H9 (cell line): ENCODE measurements around the gene PRIMPOL. TPM values are rescaled to one million over a fixed set of nuclear protein-coding genes. Genes with fewer than 3 reads are reported as not detected.

Experiments
- DNase-seq: peaks from one replicate; pipeline ENCODE4 v3.0.0-alpha.2; 2017
- H2AFZ ChIP-seq: one replicate; pipeline ENCODE4 v1.6.1; 2013; ENCODE audit warnings: mild to moderate bottlenecking, low read length, control low read depth, moderate library complexity
- H2AK5ac ChIP-seq: 2 replicates; pipeline ENCODE4 v1.6.1; 2013; ENCODE audit warnings: low read length, control low read depth, mixed read lengths; ENCODE audit not compliant: insufficient read length
- H2BK120ac ChIP-seq: one replicate; pipeline ENCODE4 v1.6.1; 2013; ENCODE audit warnings: low read depth, mild to moderate bottlenecking, low read length, control low read depth, inconsistent platforms; ENCODE audit not compliant: poor library complexity, severe bottlenecking
- H2BK12ac ChIP-seq: 2 replicates; pipeline ENCODE4 v1.6.1; 2013; ENCODE audit warnings: low read length, control low read depth, mixed read lengths, low read depth; ENCODE audit not compliant: insufficient read length
- H2BK15ac ChIP-seq: 2 replicates; pipeline ENCODE4 v1.6.1; 2013; ENCODE audit warnings: low read depth, low read length, control low read depth
- H2BK20ac ChIP-seq: one replicate; pipeline ENCODE4 v1.6.1; 2013; ENCODE audit warnings: low read depth, mild to moderate bottlenecking, low read length, control low read depth, inconsistent platforms; ENCODE audit not compliant: poor library complexity, severe bottlenecking
- H2BK5ac ChIP-seq: 2 replicates; pipeline ENCODE4 v1.6.1; 2013; ENCODE audit warnings: low read length, control low read depth, mixed read lengths; ENCODE audit not compliant: insufficient read length
- H3K14ac ChIP-seq: 2 replicates; pipeline ENCODE4 v1.6.1; 2013; ENCODE audit warnings: low read length, control low read depth; ENCODE audit not compliant: insufficient read depth
- H3K18ac ChIP-seq: 2 replicates; pipeline ENCODE4 v1.6.1; 2013; ENCODE audit warnings: low read depth, mild to moderate bottlenecking, mixed read lengths, low read length, control low read depth; ENCODE audit not compliant: insufficient read length
- H3K23ac ChIP-seq: 2 replicates; pipeline ENCODE4 v1.6.1; 2013; ENCODE audit warnings: low read length, control low read depth, mixed read lengths, low read depth; ENCODE audit not compliant: insufficient read length
- H3K23me2 ChIP-seq: 2 replicates; pipeline ENCODE4 v1.6.1; 2013; ENCODE audit warnings: low read depth, mild to moderate bottlenecking, mixed read lengths, low read length, control low read depth; ENCODE audit not compliant: insufficient read length, poor library complexity, severe bottlenecking
- H3K27ac ChIP-seq: 2 replicates; pipeline ENCODE4 v1.5.1; 2013; ENCODE audit warnings: low read length, control low read depth, mixed read lengths, low read depth; ENCODE audit not compliant: insufficient read length
- H3K27me3 ChIP-seq: 2 replicates; pipeline ENCODE4 v1.6.1; 2013; ENCODE audit warnings: low read length, control low read depth, inconsistent platforms; ENCODE audit not compliant: insufficient read depth
- H3K4ac ChIP-seq: 2 replicates; pipeline ENCODE4 v1.6.1; 2013; ENCODE audit warnings: low read depth, mild to moderate bottlenecking, control low read depth, inconsistent platforms, low read length, moderate library complexity
- H3K4me1 ChIP-seq: 2 replicates; pipeline ENCODE4 v1.6.1; 2013; ENCODE audit warnings: low read length, control low read depth, inconsistent platforms; ENCODE audit not compliant: insufficient read depth
- H3K4me2 ChIP-seq: 2 replicates; pipeline ENCODE4 v1.6.1; 2013; ENCODE audit warnings: low read length, control low read depth, mixed read lengths; ENCODE audit not compliant: insufficient read length, insufficient read depth
- H3K56ac ChIP-seq: 2 replicates; pipeline ENCODE4 v1.6.1; 2013; ENCODE audit warnings: low read depth, mild to moderate bottlenecking, mixed read lengths, low read length, control low read depth; ENCODE audit not compliant: insufficient read length
- H3K79me1 ChIP-seq: 2 replicates; pipeline ENCODE4 v1.6.1; 2013; ENCODE audit warnings: low read depth, mild to moderate bottlenecking, moderate library complexity, low read length, control low read depth, inconsistent platforms; ENCODE audit not compliant: insufficient read depth, poor library complexity, severe bottlenecking
- H3K79me2 ChIP-seq: 2 replicates; pipeline ENCODE4 v1.6.1; 2013; ENCODE audit warnings: low read length, control low read depth, inconsistent platforms; ENCODE audit not compliant: insufficient read depth
- H3K9ac ChIP-seq: 2 replicates; pipeline ENCODE4 v1.6.1; 2013; ENCODE audit warnings: low read length, control low read depth, mixed read lengths; ENCODE audit not compliant: insufficient read length; ENCODE audit errors: extremely low read depth
- H3K9me3 ChIP-seq: one replicate; pipeline ENCODE4 v1.6.1; 2013; ENCODE audit warnings: low read depth, low read length, inconsistent platforms; ENCODE audit not compliant: control insufficient read depth
- H3T11ph ChIP-seq: one replicate; pipeline ENCODE4 v1.6.1; 2013; ENCODE audit warnings: mild to moderate bottlenecking, low read length, control low read depth, inconsistent platforms
- H4K20me1 ChIP-seq: one replicate; pipeline ENCODE4 v1.6.1; 2013; ENCODE audit not compliant: control insufficient read depth, insufficient read length, insufficient read depth
- H4K5ac ChIP-seq: 2 replicates; pipeline ENCODE4 v1.6.1; 2013; ENCODE audit warnings: low read depth, mild to moderate bottlenecking, mixed read lengths, low read length, control low read depth; ENCODE audit not compliant: insufficient read length
- H4K8ac ChIP-seq: replicated peaks from 2 replicates; pipeline ENCODE4 v1.6.1; 2013; ENCODE audit warnings: low read length, control low read depth, mixed read lengths, low read depth; ENCODE audit not compliant: insufficient read length
- H4K91ac ChIP-seq: 2 replicates; pipeline ENCODE4 v1.6.1; 2013; ENCODE audit warnings: low read depth, mild to moderate bottlenecking, moderate library complexity, mixed read lengths, low read length, control low read depth; ENCODE audit not compliant: insufficient read length
- H3K27ac Mint-ChIP-seq, 3 experiments: 2 replicates in 2 of 3; 3 replicates in 1 of 3; pipeline ENCODE4 v1.8.0; 2020 to 2021; ENCODE audit warnings: mixed read lengths in 3 of 3, mild to moderate bottlenecking in 1 of 3, moderate library complexity in 1 of 3
- H3K27me3 Mint-ChIP-seq: 2 replicates; pipeline ENCODE4 v1.8.0; 2021; ENCODE audit warnings: low read depth, mild to moderate bottlenecking, moderate library complexity, mixed read lengths
- H3K36me3 Mint-ChIP-seq, 3 experiments: 2 replicates in 2 of 3; 3 replicates in 1 of 3; pipeline ENCODE4 v1.8.0; 2020 to 2021; ENCODE audit warnings: low read depth in 3 of 3, mixed read lengths in 3 of 3; ENCODE audit not compliant: insufficient read depth in 1 of 3
- H3K4me1 Mint-ChIP-seq, 2 experiments: 2 replicates each; pipeline ENCODE4 v1.8.0; 2020; ENCODE audit warnings: mixed read lengths in 2 of 2
- H3K4me3 Mint-ChIP-seq, 2 experiments: 2 replicates in 1 of 2; 3 replicates in 1 of 2; pipeline ENCODE4 v1.8.0; 2020 to 2021; ENCODE audit warnings: mild to moderate bottlenecking in 2 of 2, mixed read lengths in 2 of 2, moderate library complexity in 1 of 2
- H3K9me3 Mint-ChIP-seq, 2 experiments: 2 replicates in 1 of 2; 3 replicates in 1 of 2; pipeline ENCODE4 v1.8.0; 2020; ENCODE audit warnings: mild to moderate bottlenecking in 2 of 2, mixed read lengths in 2 of 2, moderate library complexity in 1 of 2
- WGBS: extraction: QIAGEN DNeasy Blood & Tissue Kit; methylation state at CpG from one replicate; pipeline ENCODE4 v1.1.7; 2013; ENCODE audit warnings: missing lambda C conversion rate, low lambda C conversion rate, mixed read lengths; ENCODE audit not compliant: insufficient read length; ENCODE audit errors: extremely low coverage; 5-methylcytosine and 5-hydroxymethylcytosine counted together
- total RNA-seq: library from RNA; stranded (reverse); gene quantifications from 2 replicates; pipeline ENCODE4 v1.2.1, GENCODE V29; 2021
- TF ChIP-seq, protein P1 (sequence below): fragments of 200-600 bp; sonication (generic); conservative IDR thresholded peaks from 3 replicates; pipeline ENCODE4 v1.8.0; 2021; ENCODE audit warnings: antibody characterized with exemption, mild to moderate bottlenecking

The PRIMPOL gene
- total RNA-seq, 1 experiment from 2014 or later: 4.9 TPM

DNA sequence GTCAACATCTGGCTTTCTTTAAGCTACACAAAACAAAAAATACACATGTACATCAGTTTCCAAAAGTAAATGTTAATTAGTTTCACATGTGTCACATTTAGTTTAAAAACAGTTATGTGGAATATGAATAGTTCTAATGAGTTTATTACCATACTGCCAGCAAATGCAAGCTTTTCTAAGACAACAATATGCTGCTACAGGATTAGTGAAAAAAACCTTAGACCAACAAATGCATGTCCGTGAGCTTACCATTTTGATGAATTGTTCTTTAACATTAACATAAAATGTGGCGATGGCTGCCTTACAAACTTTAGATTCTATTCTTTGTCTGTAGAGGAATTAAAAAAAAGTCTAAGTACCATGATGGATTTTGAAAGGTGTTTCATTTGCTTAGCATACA lies 52.6 kb downstream of the PRIMPOL start:
- H2BK20ac ChIP-seq: no peak overlapping the region
- no peak for DNase-seq
- H2BK15ac ChIP-seq: no peak overlapping the region
- no peaks in the 10 kb centered on the region for H3K27me3 Mint-ChIP-seq
- no peak overlapping the region for H4K91ac ChIP-seq
- H3K27me3 ChIP-seq: no peaks in the 10 kb centered on the region
- no CpG with 5 or more reads among the region's 2 CpGs for WGBS
- no peak overlapping the region for H3K4ac ChIP-seq
- no peaks in the 10 kb centered on the region for H3K9me3 Mint-ChIP-seq
- H3K27ac Mint-ChIP-seq: no peak overlapping the region
- H3K18ac ChIP-seq: no peak overlapping the region
- H3K23me2 ChIP-seq: no peaks in the 10 kb centered on the region
- peaks cover 0 to 5% of the 10 kb centered on the region in 2 experiments; a peak in 2 of 4 replicates for H3K4me1 Mint-ChIP-seq
- no peaks in the 10 kb centered on the region for H4K20me1 ChIP-seq
- no peak overlapping the region for H4K5ac ChIP-seq
- H3K4me1 ChIP-seq: no peaks in the 10 kb centered on the region
- no peak overlapping the region for H2AFZ ChIP-seq
- no peak overlapping the region for H3K4me3 Mint-ChIP-seq
- H3K56ac ChIP-seq: no peak overlapping the region
- no peak overlapping the region for H3T11ph ChIP-seq
- TF ChIP-seq, protein P1, sequence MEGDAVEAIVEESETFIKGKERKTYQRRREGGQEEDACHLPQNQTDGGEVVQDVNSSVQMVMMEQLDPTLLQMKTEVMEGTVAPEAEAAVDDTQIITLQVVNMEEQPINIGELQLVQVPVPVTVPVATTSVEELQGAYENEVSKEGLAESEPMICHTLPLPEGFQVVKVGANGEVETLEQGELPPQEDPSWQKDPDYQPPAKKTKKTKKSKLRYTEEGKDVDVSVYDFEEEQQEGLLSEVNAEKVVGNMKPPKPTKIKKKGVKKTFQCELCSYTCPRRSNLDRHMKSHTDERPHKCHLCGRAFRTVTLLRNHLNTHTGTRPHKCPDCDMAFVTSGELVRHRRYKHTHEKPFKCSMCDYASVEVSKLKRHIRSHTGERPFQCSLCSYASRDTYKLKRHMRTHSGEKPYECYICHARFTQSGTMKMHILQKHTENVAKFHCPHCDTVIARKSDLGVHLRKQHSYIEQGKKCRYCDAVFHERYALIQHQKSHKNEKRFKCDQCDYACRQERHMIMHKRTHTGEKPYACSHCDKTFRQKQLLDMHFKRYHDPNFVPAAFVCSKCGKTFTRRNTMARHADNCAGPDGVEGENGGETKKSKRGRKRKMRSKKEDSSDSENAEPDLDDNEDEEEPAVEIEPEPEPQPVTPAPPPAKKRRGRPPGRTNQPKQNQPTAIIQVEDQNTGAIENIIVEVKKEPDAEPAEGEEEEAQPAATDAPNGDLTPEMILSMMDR: no peak
- H3K14ac ChIP-seq: no peak overlapping the region
- no peak overlapping the region for H3K9ac ChIP-seq
- no peak overlapping the region for H3K27ac ChIP-seq
- no peak overlapping the region for H2BK120ac ChIP-seq
- H2BK5ac ChIP-seq: no peak overlapping the region
- no peak overlapping the region for H3K4me2 ChIP-seq
- no peaks in the 10 kb centered on the region for H3K79me1 ChIP-seq
- H4K8ac ChIP-seq: no peak overlapping the region
- no peak overlapping the region for H2AK5ac ChIP-seq
- no peaks in the 10 kb centered on the region for H3K79me2 ChIP-seq
- no peaks in the 10 kb centered on the region for H3K9me3 ChIP-seq
- H3K36me3 Mint-ChIP-seq: peaks cover 38 to 82% (median 82%) of the 10 kb centered on the region in 3 experiments; a peak in 6 of 7 replicates
- H3K23ac ChIP-seq: no peak overlapping the region
- H2BK12ac ChIP-seq: no peak overlapping the region
